Measurements from ENCODE around the gene BRD9.
"Not testable (repeated sequence)": the region's sequence is repeated elsewhere in the genome, so short reads cannot be mapped to it uniquely, and the experiment has no call there.

Gene BRD9

DNA sequence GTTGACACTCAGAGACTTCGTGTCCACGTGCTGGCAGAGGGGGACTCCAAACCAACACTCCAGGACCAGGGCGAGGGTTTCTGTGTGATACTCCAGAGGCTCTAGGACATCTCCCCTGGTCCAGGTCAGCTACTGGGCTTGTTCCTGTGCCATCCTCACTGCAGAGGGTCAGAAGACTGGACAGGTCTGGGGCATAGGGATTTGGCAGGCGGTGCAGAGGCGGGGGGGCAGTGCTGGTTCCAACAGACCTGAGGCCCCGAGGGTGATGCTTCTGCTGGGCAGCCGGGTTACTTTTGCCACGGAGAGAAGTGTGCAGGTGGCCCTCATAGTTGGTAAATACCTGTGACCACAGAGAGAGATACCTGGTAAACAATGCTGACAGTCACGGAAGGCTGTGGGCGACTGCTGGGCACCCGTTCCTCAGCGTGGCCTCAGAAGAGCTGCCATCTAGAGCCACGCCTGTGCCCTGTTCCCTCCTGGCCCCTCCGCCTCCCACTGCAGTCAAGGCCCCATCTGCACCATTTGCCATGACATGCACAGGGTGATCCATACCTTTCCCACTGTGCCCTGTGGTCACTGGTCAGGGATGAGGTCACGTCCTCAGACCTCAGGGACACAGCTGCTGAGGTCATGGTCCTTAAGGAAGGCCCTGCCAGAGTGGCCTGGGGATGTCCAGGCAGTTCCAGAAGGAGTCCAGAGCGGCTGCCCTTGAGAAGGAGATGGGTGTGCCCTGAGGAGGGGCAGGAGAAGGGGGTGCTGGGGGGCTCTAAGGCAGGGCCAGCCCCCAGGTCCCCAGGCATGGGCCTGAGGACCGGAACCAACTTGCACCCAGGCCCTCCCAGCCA lies 30.1 kb upstream of the BRD9 start:
- DNase-seq, result no peak

- no peak for DNase-seq
Observed at GRCh38 chr5:921456-922435, 29.1 kb upstream of the BRD9 start.

DNA sequence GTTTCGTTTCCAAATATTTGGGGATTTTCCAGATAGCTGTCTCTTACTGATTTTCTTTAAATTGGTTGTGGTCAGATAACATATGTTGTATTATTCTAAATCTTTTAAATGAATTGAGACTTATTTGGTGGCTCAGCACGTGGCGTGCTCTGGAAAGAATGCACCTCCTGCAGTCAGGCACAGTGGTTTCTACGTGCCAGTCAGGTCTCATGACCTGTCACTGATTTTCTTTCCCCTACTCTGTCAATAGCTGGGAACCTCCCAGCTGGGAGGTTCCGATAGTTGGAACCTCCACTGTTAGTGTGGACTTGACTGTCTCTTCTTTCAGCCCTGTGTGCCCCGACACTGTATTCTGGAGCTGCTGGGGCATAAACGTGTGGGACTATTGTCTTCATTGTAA lies 27.7 kb upstream of the BRD9 start:
- no peak for DNase-seq

- no peak for DNase-seq
Observed at GRCh38 chr5:919356-920000, 26.9 kb upstream of the BRD9 start.

GRCh38 chr5:918717-919116 lies 26.1 kb upstream of the BRD9 start:
- not testable (repeated sequence) for DNase-seq

DNA sequence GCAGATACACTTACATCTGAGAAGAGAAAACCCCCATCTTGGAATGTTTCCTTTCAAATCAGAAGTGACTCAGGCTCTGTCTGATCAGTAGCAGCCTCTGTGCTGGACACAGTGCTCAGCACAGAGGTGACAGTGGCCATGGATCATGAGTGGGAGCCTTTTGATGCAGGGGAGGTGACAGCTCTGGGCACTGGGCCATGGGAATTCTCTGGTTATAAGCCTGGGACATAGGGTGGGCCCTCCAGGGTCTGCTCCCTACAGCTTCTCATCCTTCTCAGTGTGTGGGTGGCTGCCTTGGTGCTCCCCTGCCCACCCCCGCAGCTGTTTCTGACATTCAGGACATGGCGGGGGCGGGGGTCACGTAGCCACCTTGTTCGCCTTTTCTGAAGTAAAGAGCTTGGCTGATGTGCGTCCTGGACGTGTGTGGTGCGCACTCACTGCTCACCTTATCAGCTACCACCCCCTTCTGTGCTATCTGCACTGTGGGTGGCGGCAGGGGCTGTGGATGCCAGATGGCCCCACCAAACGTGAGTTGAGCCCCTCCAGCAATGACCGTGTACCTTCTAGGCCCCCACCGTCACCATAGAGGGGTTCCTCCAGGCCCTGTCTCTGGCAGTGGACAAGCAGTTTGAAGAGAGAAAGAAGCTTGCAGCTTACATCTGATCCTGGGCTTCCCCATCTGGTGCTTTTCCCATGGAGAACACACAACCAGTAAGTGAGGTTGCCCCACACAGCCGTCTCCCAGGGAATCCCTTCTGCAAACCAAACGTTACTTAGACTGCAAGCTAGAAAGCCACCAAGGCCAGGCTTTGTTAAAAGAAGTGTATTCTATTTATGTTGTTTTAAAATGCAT lies 24.1 kb upstream of the BRD9 start:
- no peak for DNase-seq

- no peak for DNase-seq
Observed at GRCh38 chr5:915946-916345, 23.3 kb upstream of the BRD9 start.

DNA sequence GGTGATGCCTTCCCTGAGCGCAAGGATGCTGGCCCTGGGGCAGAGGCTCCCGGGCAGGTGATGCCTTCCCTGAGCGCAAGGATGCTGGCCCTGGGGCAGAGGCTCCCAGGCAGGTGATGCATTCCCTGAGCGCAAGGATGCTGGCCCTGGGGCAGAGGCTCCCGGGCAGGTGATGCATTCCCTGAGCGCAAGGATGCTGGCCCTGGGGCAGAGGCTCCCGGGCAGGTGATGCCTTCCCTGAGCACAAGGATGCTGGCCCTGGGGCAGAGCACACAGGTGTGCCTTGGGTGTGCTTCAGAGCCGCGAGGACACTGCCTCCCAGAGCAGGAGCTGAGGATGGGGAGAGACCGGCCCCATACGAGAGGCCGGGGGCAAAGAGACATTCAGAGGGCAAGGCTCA lies 22.7 kb upstream of the BRD9 start:
- not testable (repeated sequence) for DNase-seq

DNA sequence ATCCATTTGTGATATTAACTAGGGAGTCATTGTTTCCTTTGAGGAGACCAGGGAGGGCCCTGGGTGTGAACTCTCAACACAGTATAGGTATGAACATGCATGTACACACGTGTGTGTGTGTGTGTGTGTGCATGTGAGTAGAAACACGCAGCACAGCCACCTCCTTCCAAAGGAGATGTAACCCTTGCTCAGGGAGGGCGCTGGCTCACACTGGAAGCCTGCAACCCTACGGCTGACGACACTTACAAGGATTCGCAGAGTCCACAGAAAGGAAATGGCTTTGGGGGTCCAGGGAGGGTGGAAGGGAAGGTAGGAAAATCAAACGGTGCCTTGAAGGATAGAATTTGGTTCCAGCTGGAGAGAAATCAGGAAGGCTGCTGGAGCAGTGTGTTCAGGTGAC lies 22.0 kb upstream of the BRD9 start:
- DNase-seq, result no peak

DNA sequence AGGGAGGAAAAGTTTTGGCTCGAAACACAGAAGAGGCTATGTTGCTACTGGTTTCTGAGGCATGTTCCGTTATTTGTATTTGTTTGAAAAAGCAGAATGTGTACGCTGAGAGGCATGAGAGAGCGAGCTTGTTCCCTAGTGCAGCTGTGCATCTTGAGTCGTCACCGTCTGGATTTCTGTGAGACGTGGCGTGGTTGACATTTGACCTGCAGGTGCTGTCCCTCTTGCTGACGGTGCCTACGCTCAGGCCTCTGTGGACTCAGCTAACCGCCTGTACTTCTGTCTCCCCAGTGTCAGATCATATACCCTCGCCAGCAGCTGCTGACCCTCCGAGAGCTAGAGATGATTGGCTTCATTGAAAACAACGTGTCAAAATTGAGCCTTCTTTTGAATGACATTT lies 21.6 kb upstream of the BRD9 start:
- no peak for DNase-seq

GRCh38 chr5:912280-913091 lies 19.9 kb upstream of the BRD9 start:
- no peak for DNase-seq

DNA sequence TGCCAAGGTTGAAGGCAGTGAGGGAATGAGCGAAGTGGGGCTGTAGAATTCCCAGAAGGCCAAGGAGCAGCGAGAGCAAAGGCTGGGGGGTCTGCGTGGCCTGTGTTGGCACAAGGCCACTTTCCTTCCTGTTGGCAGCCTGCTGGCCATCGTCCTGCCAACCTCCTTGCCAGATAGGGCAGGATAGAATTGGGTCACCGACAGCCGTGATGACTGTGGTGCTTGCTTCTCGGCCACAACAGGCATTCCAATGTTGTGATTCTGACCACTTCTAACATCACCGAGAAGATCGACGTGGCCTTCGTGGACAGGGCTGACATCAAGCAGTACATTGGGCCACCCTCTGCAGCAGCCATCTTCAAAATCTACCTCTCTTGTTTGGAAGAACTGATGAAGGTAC lies 19.0 kb upstream of the BRD9 start:
- no peak for DNase-seq

GRCh38 chr5:910769-911160 lies 18.2 kb upstream of the BRD9 start:
- DNase-seq, result no peak

DNA sequence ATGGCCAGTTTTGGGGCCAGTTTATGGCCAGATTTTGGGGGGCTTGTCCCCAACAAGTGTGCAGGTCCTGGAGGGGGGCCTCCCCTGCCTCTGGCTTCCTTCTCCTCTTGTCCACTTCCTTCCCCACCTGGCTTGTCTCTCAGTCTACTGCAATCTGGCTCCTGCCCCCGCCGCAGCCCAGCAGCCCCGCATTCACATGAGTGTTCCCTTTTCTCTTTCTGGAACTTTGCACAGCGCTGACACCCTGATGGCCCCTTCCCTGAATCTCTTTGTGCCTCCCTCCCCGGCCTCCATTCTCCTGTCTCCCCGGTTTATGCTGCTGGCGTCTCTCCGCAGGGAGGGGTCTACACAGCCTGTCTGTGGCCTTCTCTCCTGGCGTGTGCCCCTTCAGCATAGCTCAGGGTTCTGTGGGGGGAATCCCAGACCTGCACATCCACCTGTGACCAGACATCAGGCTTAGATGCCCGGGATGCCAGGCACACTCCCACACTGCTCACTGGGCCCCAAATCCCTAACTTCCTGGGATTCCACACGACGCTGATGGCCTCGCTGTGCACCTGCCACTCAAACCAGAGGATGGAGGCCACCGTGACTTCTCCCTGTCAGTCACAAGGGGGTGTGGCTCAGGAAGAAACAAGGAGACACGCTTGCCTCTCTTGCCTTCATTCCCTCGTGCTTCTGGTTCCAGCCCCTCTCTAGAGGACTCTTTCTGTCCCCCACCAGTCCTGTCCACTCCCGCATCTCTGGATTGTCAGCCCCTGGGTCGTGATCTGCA lies 17.6 kb upstream of the BRD9 start:
- no peak for DNase-seq

DNA sequence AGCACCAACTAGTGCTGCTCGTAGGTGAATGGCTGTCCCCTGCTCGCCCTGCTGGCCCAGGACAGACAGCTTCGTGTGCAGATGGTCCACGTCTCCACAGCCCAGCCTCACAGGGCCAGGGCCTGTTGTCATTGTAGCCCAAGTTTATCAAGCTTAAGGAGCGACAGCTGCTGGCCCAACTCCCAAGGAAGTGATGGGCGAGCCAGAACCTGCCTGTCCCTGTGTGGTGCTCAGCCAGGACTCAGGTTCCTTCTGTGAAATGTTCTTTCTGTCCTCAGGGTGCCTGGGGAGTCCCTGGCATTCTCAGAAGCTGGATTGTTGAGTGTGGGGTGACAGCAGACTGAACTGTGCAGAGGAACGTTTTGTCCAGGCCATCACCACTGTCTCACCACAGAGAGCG lies 16.5 kb upstream of the BRD9 start:
- DNase-seq, result no peak

- DNase-seq, result no peak
Observed at GRCh38 chr5:908172-908571, 15.6 kb upstream of the BRD9 start.

GRCh38 chr5:907366-907910 lies 14.8 kb upstream of the BRD9 start:
- no peak for DNase-seq

GRCh38 chr5:905139-905642 lies 12.6 kb upstream of the BRD9 start:
- no peak for DNase-seq

GRCh38 chr5:903756-904096 lies 11.1 kb upstream of the BRD9 start:
- no peak for DNase-seq

Measured in NCI-H524 treated with DMSO at 0.1 percent for 48 hours (cell line).